SIG-M5 (cell line): Measurements from ENCODE around the gene PATZ1.

Experiments
- DNase-seq: peaks from one replicate; lab custom pipeline; 2025; lab: John Stamatoyannopoulos, UW

PATZ1 gene

DNA sequence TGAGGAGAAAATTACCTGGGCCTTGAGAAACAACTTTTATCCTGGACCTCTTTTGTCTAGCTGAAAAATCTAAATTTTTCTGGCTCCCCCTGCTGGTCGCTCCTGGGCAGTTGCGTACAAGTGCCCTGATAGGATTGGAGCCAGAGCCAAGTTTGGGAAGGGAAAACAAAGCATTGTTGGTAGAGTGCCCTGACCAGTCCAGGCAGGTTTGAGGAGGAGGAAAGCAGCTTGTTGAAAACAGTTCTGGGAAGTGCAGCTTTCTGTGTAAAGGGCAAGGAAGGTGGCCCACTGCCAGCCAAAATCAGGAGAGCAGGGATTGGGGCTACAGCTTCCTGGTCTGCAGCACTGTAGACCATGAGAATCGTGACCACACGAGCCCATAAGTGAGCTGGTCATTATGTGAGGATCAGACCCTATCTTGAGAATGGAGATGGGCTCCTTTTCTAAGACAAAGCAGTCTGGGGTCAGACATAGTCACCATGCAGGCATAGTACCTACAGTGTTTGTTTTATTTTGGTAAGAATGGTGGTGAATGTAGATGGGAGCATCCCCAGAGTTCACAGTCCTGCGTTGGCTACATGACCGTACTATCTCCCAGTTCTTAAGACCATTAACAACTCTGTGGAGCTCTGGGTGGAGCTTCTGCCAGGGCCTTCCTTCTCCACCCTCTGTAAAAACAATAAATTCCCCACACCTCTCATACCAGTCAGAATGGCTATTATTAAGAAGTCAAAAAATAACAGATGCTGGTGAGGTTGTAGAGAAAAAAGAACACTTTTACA is 32.6 kb downstream of the PATZ1 start:
- DNase-seq, result no peak

DNA sequence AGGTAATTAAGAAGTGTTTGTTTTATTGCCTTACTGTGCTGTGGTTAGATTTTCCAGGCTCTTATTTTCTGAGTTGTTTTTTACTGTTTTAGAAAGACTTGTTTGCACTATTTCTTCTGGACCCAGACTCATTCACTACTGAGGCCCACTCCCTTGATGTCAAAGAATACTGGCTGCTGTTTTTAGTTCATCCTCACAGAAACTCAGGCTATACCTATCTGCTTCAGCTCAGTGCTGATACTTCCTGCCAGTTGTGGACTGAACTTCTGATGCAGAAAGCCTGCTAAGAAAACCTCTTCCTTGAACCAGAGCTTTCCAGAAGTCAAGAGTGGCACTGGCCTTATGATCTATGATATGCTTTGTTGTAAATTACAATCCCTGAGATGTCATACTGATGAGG is 38.0 kb downstream of the PATZ1 start:
- DNase-seq, result no peak

DNA sequence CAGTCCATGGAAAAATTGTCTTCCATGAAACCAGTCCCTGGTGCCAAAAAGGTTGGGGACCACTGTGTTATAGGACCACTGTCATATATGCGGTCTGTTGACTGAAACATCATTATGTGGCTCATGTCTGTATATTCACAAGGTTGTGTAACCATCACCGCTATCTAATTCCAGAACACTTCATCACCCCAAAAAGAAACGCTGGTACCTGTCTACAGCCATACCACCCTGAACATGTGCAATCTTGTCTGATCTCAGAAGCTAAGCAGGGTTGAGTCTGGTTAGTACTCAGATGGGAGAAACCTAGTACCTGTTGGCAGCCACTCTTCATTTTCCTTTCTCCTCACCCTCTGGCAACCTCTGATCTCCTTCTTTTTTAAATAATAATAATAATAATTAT is 41.0 kb downstream of the PATZ1 start:
- DNase-seq, result no peak

DNA sequence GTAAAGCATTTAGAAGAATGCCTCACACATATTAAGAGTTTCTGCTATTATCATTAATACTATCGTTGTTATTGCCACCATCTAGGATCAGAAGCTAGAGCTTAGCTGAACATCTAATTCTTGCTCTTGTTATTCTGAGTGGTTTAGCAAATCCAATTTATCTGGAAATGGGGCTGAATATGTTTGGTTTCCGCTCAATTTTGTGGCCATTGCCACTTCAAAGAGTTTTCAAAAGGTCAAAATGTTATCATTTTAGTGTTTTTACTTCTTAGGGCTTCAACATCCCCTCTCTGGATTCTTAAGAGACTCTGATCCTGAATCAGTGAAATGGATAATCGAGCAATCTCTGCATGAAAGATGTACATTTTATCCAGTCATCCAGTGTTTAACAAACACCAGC is 43.6 kb downstream of the PATZ1 start:
- no peak for DNase-seq

- no peak for DNase-seq
Measured at GRCh38 chr22:31302006-31302405, 44.1 kb downstream of the PATZ1 start.

DNA sequence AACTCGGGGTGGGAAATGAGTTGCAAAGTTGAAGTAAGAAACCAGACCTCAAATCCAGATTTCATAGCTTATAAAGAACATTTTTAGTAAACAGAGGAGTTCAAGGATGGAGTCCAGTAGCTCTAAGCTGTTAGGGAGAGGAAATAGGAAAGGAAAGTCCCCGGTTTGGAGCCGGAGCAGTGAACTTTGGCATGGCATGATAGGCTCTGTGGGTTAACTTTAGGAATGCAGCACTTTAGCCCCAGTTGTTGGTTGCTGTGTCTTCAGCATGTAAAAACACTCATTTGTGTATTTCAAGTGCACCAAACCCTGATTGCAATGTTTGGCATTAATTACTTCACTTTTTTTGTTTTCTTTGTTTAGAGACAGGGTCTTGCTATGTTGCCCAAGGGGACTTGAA is 45.2 kb downstream of the PATZ1 start:
- no peak for DNase-seq

DNA sequence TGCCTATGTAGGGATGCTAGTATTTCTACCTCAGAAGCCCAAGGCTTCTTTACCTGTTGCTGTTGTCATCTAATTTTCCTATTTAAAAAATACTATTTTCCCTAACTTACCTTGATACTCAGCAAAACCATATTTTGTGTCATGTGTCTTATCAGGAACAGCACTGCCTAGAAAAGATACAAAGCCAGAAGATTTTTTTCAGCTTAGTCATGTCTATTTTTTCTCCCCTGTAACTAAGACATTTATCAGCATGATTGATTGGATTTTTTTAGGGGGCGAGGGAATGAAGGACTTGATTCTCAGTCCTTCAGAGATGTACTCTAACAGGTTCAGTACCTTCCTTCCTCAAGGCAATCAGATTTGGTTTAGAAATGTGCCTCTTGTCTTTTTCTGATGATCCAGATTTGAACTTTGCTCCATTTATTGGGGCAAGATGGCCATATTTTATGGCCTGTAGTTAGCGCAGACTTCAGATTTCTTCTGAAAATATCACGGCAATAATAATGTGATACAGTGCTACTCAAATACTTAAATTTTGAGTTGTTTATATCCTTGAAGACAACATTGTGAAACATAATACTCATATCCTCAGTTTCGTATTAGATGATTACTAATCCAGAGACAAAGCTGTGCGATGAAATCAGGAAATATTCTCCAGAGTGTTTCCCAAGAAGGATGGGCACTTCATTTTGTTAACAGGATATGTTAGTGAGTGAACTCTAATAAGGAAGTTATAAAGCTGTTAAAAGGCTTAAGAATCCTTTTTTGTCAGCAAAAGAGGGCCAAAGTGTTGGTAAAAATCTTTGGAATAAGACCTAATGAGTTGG is 50.1 kb downstream of the PATZ1 start:
- no peak for DNase-seq

DNA sequence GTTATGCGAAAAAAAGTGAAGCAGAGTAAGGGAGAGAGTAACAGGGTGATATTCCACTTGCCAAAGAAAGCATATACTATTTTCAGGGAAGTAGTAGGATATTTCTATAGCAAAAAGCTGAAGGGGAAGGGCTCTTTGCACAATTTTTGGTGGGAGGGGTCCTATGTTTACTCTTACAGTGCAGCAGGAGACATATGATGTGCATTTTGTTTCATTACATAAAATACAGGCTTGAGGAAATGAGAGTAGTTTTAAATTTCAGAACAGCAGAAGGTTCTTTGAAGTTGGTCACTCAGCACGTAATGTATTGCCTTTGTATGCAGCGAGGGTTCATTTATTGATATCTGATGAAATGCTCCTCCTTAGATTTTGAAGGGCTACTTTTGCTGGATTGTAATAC is 50.8 kb downstream of the PATZ1 start:
- no peak for DNase-seq

DNA sequence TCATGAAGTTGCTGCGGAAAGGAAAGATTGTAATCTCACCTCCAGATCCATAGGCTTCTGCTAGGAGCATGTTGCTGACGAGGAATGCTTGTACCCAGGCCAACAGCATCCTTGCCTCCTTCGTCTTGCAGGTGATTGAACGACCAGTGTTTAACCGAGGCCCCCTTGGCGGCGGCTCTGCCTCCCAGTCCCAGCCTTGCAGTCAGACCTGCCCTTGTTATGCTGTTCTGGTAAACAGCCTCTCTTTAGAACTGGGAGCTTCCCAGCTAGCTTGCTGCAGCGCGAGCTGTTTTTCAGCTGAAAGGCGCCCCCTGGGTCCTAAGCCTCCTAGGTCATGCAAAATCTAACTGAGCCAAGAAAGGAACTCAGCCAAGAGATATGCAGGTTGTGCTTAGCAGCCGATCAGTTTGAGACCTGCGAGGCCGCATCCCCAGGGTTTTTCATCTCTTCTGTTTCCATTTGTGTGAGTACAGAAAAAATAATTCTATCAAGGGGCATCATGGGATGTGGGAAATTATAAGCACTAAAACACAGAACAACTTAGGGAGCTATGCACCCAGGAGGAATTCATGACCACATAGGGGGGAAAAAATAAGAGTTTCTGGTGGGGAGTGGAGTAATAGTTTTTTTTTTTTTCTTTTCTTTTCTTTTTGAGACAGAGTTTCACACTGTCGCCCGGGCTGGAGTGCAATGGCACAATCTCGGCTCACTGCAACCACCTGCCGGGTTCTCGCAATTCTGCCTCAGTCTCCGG is 53.7 kb downstream of the PATZ1 start, which contains the start of gene PIK3IP1:
TSS of gene PIK3IP1 (minus strand) at position 253 of the 754 bp plus-strand sequence. CDS start at position 109, 144 bp downstream.
- peak; percentile 48 for DNase-seq

GRCh38 chr22:31291481-31292235 is 54.5 kb downstream of the PATZ1 start:
- DNase-seq, result no peak

DNA sequence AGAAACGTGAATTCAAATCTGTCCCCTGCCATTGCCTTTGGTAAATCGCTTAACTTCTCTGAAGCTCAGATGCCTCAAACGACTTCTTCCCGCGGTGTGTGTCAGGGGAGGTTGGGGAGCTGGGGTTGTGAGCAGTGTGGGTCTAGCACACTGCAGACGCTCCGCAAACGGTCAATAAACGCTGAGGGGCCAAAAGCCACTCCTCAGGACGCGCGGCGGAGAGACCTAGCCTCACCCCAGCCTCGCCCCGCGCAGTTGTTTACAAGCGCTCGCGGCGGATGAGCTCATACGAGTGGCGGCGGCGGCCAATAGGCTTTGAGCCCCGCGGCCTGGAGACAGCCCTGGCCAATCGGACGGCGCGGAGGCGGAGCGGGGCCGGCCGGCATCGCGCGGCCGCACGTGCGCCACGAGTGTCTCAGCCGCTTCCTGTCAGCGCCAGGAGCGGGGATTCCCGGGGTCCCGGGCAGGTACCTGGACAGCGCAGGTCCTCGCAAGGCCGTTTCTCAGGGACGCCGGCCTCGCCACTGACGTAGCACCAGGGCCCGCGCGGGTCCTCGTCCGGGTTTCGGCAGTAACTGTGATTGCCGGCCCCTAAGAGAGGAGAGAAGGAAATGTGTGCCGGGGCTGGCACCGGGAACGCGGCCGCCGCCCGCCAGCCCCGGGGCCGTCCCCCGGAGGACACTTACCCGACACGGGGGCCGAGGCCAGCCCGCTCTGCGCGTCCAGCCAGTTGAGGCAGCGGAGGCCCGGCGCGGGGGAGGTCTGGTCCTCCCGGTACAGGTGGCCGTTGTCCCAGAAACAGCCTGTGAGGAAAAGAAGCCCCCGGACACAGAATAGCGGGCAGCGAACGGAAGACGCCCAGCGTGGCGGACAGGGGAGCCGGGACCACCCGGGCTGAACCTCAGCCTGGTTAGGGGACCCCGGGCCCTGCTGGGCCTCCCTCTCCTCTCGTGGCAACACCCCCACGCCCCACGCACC is 55.4 kb downstream of the PATZ1 start:
- peak; percentile 50 for DNase-seq

DNA sequence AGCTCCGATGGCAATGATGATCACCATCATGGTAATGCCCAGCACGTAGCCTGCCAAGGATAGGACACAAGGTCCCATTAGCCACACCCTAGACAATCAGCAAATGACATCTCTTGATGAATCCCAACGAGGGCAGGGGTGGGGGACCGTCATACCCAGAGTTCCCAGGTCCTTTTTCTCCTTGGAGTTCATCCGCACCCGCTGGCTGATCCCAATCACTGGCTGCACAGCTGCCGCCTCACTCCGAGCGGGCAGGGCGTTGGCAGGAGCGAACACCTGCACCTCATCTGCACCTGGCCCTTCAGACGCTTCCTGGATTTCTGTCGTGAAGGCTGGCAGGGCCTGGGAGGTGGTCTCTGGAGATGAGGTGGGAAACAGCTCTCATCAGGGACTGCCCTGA is 56.8 kb downstream of the PATZ1 start:
- no peak for DNase-seq

DNA sequence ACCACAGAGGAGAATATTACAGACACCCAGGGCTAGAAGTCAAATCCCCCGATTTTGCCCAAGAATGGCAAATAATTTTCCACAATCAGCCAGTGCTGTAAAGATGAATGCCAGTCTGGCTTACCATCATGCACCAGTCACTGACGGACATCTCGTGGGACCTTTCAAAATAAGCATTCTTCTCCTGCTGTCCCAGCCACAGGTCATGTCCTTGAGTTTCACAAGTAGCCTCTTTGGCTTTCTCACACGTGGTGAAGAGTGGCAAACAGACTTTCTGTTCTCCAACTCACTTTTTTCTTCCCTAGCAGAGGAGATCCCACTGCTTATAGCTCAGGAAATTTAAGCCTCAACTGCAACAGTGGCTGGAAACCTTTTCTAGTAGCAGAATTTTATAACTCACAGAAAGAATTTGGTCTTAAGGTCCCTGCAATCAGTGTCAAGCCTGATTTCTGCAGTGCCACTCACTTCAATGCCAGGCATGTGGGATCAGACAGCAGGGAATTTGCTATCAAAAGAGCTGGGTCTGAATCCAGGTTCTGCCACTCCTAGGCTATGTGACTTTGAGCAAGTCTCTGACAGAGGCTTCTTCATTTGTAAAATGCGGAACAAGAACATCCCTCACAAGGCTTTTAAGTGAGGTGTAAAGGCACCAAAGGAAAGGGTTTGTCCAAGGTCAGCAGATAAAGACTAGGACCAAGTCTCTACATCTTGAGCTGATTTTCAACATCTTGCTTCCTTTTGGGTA is 57.5 kb downstream of the PATZ1 start:
- DNase-seq, result no peak

- DNase-seq, result no peak
Measured at GRCh38 chr22:31287818-31288495, 58.2 kb downstream of the PATZ1 start.

DNA sequence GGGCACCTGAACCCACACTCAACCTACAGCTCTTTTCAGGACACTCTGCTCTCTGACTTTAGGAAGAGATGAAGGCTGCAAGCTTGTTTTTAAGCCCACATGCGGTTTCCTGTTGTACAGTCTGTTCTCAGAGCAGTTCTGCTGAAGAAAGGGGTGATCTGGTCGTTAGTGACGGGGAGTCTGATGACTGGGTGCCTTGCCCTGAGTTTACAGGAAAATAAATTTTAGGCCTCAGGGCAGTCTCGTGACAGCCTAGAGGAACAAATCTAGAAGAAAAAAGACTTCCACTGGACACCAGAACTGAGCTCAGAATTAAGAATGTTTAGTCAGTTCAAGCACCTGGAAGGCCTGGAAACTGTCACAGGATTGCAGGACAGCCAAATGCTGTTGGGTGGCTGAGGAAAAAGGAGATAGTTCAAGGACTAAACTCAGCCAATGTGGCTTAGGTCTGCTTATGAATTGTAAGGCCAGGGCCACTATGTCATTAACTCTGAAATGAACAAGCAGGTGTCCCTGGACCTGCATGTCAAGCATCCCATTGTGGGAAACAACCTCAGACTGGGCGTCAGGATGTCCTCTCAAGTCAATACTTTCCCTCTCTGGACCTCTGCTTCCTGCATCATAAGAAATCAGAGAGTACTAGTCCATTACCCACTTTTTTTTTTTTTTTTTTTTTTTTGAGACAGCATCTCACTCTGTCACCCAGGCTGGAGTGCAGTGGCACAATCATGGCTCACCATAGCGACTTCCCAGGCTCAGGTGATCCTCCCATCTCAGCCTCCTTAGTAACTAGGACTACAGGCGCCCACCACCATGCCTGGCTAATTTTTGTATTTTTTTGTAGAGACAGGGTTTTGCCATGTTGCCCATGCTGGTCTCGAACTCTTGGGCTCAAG is 59.5 kb downstream of the PATZ1 start:
- no peak for DNase-seq

- no peak for DNase-seq
Measured at GRCh38 chr22:31284281-31285155, 61.6 kb downstream of the PATZ1 start.
